AG20443 (cell line): ENCODE data around the gene PTPRN2.
"Not testable (repeated sequence)": the region's sequence is repeated elsewhere in the genome, so short reads cannot be mapped to it uniquely, and the experiment has no call there.

Experiments
- DNase-seq: peaks from one replicate; pipeline ENCODE4 v3.0.0; 2012; ENCODE audit warnings: low spot score, mixed read lengths

PTPRN2 gene

DNA sequence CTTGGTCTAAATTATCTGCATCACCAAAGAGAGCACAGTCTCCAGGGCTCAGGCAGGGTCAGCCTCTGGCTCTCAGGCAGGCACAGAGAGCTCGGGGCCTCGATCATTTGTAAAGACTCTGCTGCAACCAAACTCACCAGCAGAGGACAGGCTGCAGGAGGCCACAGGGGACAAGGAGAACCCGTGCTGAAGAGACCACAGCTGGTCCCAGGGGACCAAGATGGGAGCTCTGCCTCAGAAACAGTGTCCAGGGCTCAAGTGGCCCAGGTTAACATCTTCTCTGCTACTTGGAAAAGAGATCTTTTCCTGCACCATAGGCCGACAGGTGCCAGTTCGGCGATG, 543.2 kb downstream of the PTPRN2 start:
- no peak for DNase-seq

DNA sequence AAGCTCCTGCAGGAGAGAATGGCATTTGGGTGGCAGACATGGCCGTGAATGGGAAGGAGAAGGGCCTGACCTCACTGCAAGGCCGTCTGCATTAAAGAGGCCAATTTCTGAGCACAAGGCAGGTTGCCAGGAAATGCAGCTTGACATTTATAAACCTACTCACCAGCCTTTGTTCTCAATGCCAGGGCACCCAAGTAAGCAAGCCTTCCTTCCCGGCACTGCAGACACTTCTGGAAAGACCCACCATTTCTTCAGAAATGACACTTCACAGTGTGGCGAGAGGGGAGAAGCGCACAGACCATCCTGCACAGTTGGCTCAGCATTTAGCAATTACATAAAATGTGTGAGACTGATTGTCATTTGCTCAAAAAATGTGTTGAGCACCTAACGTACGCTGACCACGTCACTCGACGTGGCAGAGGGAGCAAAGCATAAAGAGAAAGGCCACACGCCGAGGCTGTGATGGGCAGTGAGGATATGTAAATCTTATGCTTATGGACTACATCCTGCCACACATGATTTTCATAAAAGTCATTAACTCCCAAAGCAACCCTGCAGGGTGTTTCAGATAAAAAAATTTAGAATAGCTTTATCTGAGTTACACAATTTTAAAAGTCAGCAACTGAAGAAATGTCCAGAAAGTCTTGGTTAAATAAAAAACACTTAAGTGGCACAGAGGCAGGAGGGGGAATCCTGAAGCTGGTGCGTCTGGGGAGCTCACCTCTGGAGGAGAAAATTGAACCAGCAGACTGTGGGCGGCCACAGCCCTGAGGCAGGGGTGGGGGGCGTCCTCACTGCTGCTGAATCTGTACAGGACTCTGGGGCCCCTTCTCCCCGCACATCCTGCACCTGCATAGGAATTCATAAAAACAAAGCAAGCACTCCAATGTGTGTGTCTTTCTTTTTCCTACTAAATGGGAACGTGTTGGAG, 543.8 kb downstream of the PTPRN2 start:
- DNase-seq, result no peak

GRCh38 chr7:158042156-158042880, 545.3 kb downstream of the PTPRN2 start:
- DNase-seq, result no peak

DNA sequence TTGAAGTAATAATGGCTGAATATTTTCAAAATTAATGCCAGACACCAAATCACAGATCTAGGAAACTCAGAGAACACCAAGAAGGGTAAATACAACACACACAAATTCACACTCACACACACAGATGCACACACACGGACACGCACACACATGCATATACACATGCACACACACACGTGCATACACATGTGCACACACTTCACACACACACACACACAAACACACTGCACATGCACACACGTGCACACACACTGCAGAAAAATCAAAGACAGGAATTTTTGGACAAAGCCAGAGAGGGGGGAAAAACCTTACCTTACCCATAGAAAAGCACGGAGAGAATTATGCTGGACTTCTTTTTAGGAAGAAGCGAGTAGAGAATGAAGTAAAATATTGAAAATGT, 547.4 kb downstream of the PTPRN2 start:
- DNase-seq, result no peak

- DNase-seq, result no peak
Observed at GRCh38 chr7:158039270-158039669, 548.4 kb downstream of the PTPRN2 start.

GRCh38 chr7:158037211-158037610, 550.4 kb downstream of the PTPRN2 start:
- DNase-seq, result no peak

DNA sequence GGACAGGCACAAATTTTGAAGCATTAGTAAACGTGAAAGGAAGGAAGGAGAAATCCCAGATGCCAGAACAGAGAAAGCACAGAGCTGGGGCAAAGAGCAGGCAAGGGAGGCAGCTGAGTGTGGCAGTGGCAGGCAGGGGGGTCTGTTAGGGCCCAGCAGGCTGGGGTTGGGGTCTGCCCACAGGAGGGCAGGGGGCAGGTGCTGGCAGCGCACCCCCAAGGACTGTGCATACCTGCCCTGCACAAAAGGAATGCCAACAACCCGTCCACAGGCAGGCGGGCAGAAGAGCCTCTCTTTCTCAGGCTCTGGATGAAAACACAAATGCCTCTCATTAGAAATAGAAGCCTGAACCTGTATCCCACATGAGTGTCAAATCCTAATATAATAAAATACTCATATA, 552.3 kb downstream of the PTPRN2 start:
- no peak for DNase-seq

GRCh38 chr7:158034571-158034970, 553.1 kb downstream of the PTPRN2 start:
- no peak for DNase-seq

GRCh38 chr7:158033925-158034324, 553.7 kb downstream of the PTPRN2 start:
- DNase-seq, result not testable (repeated sequence)

DNA sequence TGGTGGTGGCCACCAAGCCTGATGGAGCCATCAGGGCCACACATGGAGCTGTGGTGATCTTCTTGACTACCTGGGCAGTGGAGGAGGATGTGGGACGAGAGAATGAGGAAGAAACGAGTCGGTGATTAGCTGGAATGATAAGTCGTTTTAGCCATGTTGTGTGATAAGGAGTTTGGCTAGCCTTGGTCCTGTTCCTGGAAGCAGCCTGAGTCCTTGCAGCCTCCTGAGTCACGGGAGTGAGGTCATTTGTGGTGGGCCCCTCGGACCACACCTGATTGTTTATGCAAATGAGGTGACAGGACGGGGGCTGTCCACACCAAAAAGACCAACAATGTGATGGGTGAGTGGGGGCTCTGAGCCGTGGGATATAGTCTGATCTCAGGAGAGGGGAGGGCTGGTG, 554.4 kb downstream of the PTPRN2 start:
- no peak for DNase-seq

DNA sequence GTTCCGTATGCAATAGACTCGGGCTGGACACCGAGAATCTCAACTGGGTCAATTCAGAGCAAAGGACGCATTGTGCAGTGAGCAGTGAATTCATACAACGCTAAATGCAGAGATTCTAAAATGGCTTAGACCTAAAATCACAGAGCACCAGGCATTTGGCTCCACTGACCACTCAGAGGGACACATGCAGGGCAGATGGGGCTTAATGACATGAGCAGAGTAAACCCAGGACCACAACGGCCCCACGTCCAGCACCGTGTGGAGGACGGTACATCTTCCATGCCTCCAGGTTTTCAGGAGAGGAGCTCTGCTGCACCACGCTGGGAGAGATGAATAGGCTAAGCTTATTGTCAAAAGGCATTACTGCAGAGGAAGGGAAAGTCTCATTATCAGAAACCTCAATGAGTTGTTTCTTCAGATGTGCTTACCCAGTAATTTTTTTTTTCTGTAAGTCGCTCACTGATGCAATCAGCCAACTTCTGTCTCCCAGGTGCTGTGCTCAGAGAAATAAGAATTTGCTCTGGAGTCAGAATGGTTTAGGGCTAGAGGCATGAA, 555.0 kb downstream of the PTPRN2 start:
- DNase-seq, result no peak

- DNase-seq, result no peak
Observed at GRCh38 chr7:158031867-158032308, 555.7 kb downstream of the PTPRN2 start.

DNA sequence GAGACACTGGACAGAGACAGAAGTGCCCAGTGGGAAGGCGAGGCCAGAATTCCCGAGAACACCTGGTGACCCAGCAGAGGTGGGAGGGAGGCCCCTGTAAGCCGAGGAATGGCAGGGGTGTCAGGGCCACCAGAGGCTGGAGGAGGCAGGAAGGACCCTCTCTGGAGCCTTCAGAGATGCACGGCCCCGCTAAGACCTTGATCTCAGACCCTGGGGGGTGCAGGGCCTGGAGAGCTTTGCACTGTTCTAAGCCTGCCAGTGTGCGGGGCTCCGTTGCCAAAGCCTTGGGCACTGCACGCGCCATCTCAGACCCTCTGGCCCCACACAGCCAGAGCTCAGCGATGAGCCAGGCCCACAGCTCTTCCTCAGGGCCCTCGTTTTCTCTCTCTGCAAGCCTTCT, 557.1 kb downstream of the PTPRN2 start:
- no peak for DNase-seq

DNA sequence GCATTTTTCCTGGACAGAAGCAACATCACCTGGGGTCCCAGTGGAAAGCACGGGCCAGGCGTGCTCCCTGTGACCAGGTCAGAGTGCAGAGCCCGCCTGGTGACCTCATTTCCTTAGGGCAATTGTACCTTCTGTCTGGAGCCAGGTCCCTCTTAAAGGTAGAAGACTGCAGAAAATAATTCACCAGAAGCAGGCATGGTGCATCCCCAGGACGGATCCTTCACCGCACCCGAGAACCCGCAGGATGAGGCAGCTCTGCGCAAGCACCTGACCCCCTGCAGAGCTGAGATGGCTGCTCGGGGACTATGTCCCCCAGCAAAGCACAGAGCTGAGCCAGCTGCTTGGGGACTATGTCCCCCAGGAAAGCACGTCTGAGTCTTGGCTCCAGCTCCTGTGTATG, 557.6 kb downstream of the PTPRN2 start:
- DNase-seq, result no peak

DNA sequence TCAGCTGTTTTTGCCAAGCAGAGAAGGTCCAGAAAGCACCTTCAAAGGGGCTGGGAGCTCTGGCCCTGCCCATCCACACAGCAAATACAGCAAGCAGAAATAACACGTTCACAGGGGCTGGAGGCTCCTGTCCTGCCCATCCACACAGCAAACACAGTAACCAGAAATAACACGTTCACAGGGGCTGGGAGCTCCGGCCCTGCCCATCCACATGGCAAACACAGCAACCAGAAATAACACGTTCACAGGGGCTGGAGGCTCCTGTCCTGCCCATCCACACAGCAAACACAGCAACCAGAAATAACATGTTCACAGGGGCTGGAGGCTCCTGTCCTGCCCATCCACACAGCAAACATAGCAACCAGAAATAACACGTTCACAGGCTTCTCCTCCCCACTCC, 558.1 kb downstream of the PTPRN2 start:
- DNase-seq, result no peak

DNA sequence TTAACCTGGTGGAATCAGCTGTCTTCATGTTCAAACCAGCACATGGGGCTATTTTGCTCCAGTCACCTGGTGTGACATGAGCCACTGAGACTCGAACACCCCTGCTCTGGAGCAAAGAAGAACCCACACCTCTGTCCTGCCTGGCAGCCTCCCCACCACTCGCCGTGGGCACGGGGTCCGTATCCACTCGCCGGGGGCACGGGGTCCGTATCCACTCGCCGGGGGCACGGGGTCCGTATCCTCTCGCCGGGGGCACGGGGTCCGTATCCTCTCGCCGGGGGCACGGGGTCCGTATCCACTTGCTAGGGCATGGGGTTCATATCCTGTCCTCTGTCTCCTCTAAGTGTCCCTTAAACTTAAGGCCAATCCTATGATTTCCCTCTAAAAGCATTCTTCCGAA, 558.7 kb downstream of the PTPRN2 start:
- no peak for DNase-seq

DNA sequence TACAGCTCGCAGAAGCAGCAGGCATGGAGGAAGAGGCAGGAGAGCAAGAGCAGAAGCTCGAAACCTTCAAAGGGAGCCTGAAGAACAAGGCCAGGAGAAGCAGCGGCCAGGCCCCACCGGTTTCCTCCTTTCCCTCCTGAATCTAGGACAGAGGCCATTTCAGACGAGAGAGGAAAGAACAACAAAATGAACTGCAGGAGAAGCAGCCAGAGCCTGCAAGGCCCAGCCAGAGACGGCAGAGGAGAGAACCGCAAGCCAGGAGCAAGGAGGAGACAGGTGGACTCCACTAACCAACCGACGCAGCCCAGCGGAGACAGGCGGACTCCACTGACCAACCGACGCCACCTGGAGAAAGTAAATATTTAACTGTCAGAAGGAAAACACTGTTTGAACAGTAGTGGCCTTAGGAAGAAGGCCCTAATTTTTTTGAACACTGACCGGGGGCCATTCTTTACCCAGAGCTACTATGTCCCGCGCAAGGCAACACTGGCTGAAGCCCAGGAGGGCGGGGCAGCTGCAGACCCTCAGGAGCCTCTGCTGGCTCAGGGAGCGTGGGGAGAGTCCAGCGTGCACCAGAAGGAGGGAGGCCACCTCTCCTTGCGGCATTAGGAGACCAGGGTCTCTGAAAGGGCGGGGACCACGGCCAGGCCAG, 559.2 kb downstream of the PTPRN2 start:
- no peak for DNase-seq

DNA sequence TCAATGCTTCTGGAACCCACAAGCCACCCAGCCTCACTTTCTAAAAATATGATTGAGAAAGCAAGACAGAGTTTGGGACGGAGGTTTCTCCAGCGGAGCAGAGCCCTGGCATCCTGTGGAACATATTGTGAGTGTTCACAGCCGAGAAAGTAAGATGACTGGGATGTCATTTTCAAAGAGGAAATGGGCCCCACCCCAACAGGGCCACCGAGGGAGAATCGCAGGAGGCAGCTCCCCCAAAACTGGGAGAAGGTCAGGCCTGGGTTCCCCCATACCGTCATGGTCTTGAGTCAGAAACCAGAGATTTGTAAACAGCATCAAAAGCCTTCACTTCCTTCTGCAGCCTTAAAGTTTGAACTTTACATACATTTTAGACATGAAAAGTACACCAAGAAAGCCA, 560.0 kb downstream of the PTPRN2 start:
- DNase-seq, result no peak

GRCh38 chr7:158026636-158027265, 560.9 kb downstream of the PTPRN2 start:
- no peak for DNase-seq

- no peak for DNase-seq
Observed at GRCh38 chr7:158025686-158026600, 561.7 kb downstream of the PTPRN2 start.

GRCh38 chr7:158024881-158025280, 562.7 kb downstream of the PTPRN2 start:
- no peak for DNase-seq
